GM18867 (cell line): ENCODE results near the gene PCDH17.

Experiments used
- ATAC-seq: cut with Tn5 transposase; IDR thresholded peaks from one replicate; pipeline ENCODE4 v1.9.1; 2021; ENCODE audit warnings: mild to moderate bottlenecking, moderate library complexity; ENCODE audit not compliant: unreplicated experiment

PCDH17 gene

DNA sequence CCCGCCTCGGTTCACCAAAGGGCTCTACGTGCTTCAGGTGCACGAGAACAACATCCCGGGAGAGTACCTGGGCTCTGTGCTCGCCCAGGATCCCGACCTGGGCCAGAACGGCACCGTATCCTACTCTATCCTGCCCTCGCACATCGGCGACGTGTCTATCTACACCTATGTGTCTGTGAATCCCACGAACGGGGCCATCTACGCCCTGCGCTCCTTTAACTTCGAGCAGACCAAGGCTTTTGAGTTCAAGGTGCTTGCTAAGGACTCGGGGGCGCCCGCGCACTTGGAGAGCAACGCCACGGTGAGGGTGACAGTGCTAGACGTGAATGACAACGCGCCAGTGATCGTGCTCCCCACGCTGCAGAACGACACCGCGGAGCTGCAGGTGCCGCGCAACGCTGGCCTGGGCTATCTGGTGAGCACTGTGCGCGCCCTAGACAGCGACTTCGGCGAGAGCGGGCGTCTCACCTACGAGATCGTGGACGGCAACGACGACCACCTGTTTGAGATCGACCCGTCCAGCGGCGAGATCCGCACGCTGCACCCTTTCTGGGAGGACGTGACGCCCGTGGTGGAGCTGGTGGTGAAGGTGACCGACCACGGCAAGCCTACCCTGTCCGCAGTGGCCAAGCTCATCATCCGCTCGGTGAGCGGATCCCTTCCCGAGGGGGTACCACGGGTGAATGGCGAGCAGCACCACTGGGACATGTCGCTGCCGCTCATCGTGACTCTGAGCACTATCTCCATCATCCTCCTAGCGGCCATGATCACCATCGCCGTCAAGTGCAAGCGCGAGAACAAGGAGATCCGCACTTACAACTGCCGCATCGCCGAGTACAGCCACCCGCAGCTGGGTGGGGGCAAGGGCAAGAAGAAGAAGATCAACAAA lies 2.6 kb downstream of the PCDH17 start:
- ATAC-seq: no peak

DNA sequence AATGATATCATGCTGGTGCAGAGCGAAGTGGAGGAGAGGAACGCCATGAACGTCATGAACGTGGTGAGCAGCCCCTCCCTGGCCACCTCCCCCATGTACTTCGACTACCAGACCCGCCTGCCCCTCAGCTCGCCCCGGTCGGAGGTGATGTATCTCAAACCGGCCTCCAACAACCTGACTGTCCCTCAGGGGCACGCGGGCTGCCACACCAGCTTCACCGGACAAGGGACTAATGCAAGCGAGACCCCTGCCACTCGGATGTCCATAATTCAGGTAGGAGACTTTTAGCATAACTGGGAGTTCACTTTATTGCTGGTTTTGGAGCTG lies 3.3 kb downstream of the PCDH17 start:
- ATAC-seq: no peak

DNA sequence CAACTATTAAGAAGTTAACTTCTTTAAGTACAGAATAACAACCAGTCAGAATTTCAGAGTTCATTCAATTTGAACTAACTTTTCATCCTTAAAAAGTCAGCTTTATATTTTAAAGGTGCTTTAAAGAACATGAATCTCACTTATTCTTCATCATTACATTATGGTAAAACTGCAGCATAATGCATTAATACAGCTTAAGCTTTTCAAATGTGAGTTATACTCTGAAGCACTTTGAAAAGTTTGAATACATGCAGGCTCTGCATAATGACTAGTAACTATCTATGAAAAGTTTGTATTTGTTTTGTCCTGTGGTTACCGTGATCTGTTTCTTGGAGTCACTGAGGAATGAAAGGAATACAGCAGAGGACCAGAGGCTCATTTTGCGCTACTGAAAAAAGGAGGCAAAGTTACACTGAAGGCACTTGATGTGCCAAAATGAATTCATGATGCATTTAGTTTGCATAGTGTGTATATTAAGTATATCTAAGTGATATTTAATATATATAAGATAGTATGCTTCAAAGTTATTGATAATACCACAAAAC lies 4.1 kb downstream of the PCDH17 start:
- no peak for ATAC-seq

DNA sequence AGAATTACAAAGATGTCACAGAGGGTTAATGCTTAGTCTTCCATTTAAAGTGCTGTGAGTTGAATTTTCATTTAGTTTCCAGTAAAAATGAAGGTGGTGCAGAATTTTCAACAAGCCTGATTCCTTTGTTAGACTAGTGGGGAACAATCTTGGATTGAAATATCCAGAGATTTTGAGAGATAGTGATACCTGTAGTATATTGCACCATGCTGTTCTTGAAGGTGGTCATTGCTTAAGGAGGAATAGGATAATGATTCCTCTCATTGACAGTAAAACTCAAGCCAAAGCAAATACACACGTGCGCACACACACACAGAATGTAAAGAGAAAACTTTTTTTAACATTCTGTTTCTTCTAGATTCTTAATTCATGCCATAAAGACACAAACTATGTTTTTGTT lies 5.3 kb downstream of the PCDH17 start:
- ATAC-seq: no peak

DNA sequence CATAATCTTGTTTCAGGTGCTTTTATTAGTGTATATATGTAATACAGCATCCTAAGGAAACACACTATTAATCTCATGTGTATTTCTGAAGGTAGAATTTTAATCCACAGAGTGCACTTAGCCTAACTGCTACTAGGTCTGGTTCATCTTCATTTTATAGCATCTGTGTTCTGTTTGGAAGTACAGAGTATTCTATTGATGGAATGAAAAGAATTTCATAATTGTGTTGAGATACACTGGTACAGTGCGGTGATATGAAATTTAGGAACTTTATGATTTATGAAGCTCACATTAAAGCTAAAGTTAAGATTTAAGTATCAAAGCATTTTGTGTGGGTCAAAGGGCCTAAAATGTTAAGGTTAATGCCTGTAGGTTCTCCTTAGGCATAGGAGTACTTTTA lies 6.0 kb downstream of the PCDH17 start:
- ATAC-seq: no peak

DNA sequence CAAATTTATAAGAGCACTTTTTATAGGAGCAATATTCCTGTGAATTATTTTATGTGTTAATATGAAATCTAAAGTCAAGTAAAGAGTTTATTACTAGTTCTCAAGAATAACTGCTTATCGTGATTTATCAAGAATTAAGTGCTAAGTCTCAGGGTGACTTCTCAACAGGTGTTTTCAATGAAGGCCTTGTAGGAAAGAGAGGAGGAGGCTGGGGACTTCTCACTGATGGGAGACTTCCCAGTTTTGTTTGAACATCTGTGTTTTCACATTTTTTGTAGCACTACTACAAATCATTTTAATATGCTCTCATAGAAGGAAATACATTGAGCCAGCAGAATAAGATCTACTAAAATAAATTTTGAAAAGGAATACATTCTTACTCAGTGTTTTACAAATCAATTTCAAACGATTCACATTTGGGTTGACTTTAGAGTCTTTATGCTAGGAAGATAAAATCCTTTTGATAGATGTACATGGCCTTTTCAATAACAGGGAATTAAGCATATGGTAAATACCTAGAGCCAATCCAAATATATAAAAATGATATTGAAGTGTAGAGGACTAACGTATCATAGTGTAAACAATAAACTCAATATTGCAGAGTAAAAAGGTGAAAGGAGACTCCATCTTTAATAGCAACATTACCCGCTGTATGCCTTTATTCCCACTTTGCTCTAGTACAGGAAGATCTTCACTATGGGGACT lies 6.8 kb downstream of the PCDH17 start:
- no peak for ATAC-seq

DNA sequence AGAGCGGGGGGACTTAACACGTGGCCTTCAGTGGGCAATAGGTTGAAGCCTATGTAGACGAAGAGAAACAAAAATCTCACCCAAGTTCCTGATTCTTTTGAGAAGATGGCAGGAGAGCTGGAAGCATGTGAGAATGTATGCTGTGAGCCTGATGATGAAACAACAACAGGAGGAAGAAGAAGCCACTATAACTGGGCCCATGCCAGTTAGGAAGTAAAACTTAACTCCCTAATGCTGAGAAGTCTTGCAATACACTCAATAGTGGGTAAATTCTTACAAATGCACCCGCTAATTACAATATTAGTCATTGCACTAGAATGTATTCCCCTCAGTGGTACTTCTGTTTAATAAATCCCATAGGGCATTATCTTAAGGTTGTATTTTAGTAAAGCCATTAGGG lies 9.1 kb downstream of the PCDH17 start:
- ATAC-seq: no peak

DNA sequence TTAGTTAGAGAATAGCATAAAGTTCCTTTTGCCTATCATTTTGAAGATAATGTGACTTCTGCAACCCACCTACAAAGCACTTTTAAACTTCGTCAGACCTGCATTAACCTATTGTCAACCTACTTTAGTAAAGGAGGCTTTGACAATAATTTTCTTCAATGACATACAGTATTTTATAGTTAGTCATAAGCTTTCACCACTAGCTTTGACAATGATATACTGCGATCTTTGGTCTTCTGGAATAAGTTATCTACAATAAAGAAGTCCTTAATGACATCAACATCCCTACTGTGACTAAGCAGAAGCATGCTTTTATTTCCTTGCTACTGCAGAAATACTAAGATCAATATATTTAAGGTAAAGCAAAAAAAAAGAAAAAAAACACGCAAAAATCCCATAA lies 9.5 kb downstream of the PCDH17 start:
- no peak for ATAC-seq

DNA sequence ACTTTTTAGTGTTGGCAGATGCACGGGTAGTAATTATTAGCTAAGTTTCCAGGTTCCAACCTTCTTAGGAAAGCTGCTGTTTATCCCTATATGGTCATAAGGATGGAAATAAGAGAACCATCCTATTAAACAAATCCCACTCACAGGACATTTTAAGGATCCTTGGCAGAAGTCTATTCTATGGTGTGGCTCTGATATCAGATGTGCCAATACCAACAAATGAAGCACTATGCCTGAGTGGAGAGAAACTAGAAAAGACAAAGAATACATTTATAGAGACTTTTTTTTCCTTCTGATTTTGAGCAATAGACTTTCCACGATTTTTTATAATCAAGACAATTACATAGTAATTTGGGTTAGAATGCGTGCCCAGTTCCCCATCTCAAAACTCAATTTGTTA lies 12.6 kb downstream of the PCDH17 start:
- no peak for ATAC-seq

DNA sequence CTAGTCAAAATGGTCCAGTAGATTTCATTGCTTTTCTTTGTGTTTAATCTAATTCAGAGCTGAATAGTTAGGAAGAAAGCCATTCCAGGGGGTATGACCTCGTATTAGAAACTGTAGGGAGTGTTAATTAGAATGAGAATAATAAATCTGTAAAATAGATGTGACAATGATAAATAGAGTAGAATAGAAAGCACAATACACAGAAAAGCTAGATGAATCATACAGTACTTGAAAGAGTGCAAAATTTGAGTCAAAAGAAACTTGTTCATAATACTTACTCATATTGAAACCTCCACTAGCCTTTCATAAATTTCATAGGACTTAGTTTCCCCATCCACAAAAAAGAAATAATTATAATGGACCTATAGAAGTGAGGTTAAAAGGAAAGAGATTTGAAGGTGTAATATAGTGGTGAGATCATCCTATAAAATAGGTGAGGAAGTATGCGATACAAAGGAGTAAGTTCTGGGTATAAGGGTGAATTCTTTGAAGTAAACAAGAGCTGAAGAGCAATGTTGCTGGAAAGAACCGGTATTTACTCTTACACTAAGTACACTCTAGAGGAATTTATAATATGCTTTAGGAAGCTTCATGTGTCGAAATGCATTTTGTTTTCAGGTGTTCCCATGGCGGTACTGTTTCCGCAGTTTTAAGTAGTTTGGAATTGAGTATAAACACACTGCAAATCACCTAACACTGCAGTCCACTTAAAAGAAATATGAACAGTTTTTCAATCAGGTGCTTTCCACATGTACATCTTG lies 21.9 kb downstream of the PCDH17 start:
- no peak for ATAC-seq

DNA sequence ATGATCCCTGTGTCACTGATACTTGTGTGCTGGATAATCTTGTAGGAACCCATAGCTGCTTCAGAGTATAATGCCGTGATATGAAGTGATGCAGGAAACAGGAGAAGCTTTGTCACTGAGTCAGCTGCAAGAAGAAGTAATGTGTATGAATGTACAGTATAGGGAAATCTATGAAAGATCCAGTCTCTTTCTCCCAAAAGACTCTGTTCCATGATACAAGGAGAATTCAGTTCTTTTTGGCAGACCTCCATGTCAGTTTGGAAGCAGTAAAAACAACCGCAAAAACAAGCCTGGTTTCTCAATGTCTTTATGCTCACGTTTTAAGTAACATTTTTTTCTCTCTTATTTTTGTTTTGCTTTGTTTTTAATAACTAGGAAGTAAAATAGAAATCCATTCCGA lies 33.9 kb downstream of the PCDH17 start:
- no peak for ATAC-seq

DNA sequence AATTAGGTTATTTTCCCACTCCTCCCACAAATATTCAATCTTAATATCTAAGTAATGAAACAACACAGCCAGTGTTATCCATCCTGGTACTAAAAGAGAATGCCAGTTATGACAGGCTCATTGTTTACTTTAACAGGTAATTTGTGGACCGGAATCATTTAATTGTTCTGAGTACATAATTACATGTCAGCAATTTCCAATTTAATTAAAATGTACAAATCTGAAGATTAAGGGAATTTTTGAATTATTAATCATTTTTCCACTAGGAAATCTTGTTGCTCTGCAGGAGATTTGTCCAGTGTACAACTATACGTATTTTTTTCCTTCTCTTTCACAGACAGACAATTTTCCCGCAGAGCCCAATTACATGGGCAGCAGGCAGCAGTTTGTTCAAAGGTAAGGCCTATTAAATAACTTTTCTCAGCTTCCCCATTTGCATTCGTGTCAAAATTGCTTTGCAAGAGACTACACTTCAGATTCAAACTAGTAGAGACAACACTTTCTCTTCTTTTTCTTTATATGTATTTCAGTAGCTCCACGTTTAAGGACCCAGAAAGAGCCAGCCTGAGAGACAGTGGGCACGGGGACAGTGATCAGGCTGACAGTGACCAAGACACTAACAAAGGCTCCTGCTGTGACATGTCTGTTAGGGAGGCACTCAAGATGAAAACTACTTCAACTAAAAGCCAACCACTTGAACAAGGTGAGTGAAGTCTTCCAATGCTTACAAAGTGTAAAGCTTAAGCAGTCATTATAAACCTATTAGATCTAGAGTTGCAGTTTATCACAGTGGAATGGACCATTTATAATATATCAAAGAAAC lies 34.8 kb downstream of the PCDH17 start:
- no peak for ATAC-seq

DNA sequence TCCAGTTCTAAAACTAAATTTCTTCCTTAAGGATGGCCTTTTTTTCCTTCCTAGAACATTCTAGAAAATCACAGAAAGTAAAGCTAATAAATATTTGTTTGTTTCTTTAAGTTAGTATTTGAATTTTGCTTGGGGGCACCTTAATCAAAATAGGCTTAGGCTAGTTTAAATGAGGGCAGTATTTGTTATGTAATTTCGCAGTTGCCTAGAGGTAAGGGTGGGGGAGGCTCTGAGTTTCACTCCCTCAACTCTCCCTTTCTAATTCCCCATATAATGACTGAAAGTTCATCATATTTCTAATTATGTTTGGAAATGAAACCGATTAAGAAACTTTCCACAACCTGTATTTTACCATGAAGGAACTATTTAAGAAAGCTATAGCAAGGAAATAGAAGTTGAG lies 40.6 kb downstream of the PCDH17 start:
- no peak for ATAC-seq

DNA sequence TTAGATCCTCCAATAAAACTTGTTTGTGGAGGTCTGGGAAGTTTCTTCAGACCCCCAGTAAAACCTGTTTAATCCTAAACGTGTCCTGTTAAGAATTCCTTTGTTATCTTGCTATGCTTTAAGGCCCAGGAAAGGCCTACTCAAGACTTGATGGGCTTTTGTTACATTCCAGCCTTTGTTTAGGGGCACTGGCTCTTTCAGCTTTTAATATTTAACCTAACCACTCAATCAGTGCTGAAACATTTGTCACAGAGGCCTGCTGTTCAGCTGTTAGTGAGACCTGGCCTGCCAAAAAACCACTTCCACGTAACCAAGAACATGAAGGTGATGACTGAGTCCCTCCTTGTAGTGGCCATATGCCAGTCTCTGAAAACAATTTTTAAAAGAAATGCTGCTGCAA lies 41.7 kb downstream of the PCDH17 start:
- no peak for ATAC-seq

DNA sequence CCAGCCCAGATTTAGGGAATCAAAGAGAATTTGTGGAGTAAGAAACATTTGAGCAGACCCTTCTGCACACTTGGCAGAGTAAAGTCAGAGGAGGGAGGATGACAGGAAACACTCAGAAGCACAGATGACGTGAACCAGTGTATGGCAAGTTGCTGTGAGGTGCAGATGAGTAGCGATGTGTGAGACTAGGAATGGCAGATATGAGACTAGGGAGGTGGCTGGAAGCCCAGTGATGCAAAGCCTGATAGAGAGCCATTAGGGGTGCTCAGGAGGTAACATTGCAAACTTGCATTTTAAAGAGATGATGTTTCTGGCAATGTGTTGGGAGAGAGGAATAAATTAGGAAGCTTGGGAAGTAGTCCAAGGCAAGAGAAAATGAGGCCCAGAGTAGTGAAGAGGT lies 44.0 kb downstream of the PCDH17 start:
- ATAC-seq: no peak

DNA sequence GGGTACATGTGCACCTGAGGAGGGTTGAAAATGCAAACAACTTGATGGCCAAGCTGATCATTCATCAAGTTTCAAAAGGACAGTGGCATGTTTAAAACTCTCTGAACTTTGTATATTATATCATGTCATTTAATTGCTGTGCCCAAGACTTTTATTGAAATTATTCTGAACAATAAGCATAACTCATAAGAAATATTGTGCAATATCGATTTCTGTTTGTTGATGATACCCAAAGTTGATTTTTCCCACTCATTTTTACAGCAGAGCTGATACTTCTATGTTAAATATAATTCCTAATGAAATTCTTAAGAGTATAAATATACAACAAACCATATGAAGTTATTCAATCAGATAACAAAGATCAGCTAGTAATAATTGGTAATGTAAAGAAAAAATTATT lies 49.1 kb downstream of the PCDH17 start:
- ATAC-seq: no peak

DNA sequence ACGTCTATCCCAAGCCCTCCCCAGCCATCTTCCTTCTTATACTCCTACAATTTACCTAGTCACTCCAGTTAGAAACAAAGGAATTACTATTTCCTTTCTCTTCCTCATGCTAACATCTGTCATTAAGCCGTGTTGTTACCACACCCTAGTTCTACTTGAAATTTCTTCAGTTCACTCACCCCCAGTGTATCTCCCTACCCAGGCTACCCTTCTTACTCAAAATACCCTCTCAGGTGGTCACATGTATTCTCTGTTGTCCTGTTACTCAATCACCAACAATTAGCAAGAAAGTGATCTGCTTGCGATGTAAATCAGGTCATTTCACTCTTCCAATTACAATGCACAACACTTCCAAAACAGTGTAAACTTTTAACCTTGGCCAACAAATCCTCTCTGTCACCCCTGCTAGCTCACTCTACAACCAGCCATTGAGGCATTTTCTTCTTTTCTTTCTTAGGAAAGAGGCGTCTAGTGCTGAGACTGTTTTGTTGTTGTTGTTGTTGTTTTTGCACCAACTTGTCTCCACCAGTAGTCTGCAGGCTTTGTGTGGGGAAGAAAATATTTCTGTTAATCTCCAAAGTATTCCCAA lies 50.7 kb downstream of the PCDH17 start:
- no peak for ATAC-seq

DNA sequence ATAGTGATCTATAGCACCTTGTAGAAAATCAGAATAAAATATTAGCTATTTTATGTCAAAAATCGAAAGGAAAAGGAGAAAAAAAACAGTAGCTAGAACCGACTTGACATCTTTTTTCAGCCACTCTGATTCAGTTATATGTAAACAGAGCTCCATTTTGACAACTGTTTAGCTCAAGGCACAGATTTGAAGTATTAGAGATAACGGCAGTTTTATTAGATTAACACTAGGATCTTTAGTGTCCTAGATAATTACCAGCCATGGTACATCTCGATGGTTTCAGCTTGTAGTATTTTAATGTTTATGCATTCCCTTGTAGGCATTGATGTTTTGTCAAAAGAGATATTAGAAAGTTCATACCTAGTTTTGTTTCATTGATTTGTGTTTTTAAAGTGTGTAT lies 67.3 kb downstream of the PCDH17 start:
- no peak for ATAC-seq

DNA sequence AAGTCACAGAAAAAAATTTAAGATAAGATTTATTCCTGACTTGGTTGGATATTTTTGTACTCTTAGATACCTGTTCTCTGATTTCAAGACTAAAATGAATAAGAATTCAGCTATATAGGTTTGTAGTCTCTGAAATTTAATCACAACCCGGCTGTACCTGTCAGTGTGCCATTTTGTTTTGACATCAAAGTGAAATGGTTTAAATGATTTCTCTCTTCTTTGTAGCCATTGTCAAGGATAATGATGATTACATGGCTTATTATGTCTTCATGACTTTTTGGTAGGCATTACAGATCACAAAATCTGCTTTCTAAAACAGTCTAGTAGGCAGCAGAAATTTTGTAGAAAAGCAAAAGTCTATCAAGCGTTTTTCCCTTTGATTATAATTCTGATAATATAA lies 72.5 kb downstream of the PCDH17 start:
- ATAC-seq: no peak

DNA sequence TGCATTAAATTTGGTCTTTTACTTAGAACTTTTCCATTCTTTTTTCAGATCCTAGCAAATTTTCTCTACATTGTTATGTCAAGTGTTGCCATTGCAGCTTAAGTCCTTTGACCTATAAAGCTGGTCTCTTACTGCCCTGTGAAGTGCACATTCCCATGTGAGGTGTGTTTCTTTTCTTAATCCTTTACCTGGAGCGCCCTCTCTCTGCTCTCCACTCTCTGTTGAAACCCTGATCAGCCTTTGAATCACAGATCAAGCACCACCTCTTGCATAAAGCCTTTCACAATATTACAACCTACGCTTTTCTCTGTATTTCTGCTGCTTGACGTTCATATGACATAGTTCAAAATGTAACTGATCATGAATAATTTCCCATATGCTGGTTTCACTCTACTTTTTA lies 84.8 kb downstream of the PCDH17 start:
- no peak for ATAC-seq
